Lung (tissue), 12 donors: ENCODE results near the gene RGS19. TPM values are rescaled to one million over a fixed set of nuclear protein-coding genes. Genes with fewer than 3 reads are reported as not detected.

Experiments used
- ATAC-seq: fragments of 200-7000 bp; cut with Tn5 transposase; one replicate; pipeline ENCODE4 v1.9.1; 2020; ENCODE audit warnings: moderate number of reproducible peaks; ENCODE audit not compliant: insufficient read depth, low FRiP score
- DNase-seq, 3 donors: peaks; one replicate each; pipeline ENCODE4 v3.0.0-alpha.2; 2013 to 2017
- H3K27ac ChIP-seq, 2 donors: one replicate each; pipeline ENCODE4 v1.5.1; 2013; ENCODE audit warnings: mild to moderate bottlenecking in 2 of 2, moderate library complexity in 2 of 2, control low read depth in 1 of 2, inconsistent platforms in 1 of 2, low read depth in 1 of 2, low read length in 1 of 2
- H3K27me3 ChIP-seq, 3 donors: one replicate each; pipeline ENCODE4 v1.5.1; 2013; ENCODE audit warnings: low read length in 2 of 3; ENCODE audit not compliant: control insufficient read depth in 3 of 3, insufficient read depth in 3 of 3
- H3K36me3 ChIP-seq, 4 donors: one replicate each; pipeline ENCODE4 v1.5.1; 2013; ENCODE audit warnings: low read length in 4 of 4, mild to moderate bottlenecking in 1 of 4, moderate library complexity in 1 of 4; ENCODE audit not compliant: control insufficient read depth in 4 of 4, insufficient read depth in 4 of 4
- H3K4me1 ChIP-seq, 5 donors: one replicate each; pipeline ENCODE4 v1.5.1; 2013; ENCODE audit warnings: low read length in 5 of 5, mild to moderate bottlenecking in 2 of 5, moderate library complexity in 1 of 5; ENCODE audit not compliant: control insufficient read depth in 5 of 5, insufficient read depth in 5 of 5
- H3K4me3 ChIP-seq: one replicate; pipeline ENCODE4 v1.5.1; 2013; ENCODE audit warnings: mild to moderate bottlenecking, control low read depth, moderate library complexity
- H3K9ac ChIP-seq, 2 donors: one replicate each; pipeline ENCODE4 v1.5.1; 2013; ENCODE audit warnings: low read length in 2 of 2, control low read depth in 1 of 2; ENCODE audit not compliant: insufficient read depth in 1 of 2
- H3K9me3 ChIP-seq, 4 donors: one replicate each; pipeline ENCODE4 v1.5.1; 2013; ENCODE audit warnings: low read length in 3 of 4, mild to moderate bottlenecking in 1 of 4, moderate library complexity in 1 of 4; ENCODE audit not compliant: control insufficient read depth in 4 of 4, insufficient read depth in 3 of 4
- WGBS, 2 donors: extraction: QIAGEN DNeasy Blood & Tissue Kit; methylation state at CpG; one replicate each; pipeline ENCODE4 v1.1.7; 2013; 5-methylcytosine and 5-hydroxymethylcytosine counted together
- polyA plus RNA-seq, 2 donors: library from polyadenylated mRNA; stranded (reverse); fragments of 200-250 nt; gene quantifications; one replicate each; pipeline ENCODE4 v1.2.1, GENCODE V29; 2013
- total RNA-seq, 2 donors: library from RNA; depleted of rRNA in 1 of 2; stranded (reverse); fragments of >200 nt in 1 of 2; gene quantifications; one replicate each; pipeline ENCODE4 v1.2.1, GENCODE V29; 2014 to 2021
- TF ChIP-seq, protein P1 (sequence below): IDR thresholded peaks from 2 replicates; pipeline ENCODE4 v1.5.1; 2012; ENCODE audit warnings: mild to moderate bottlenecking; ENCODE audit errors: control extremely low read depth, extremely low read depth
- donor health status: control.
- donor health status: control.
- donor health status: Bipolar disorder and iron deficiency.
- donor health status: healthy.
- donor health status: DM: yes; HTN: yes; CAD: no.

The RGS19 gene
- total and polyA plus RNA-seq, 4 donors: 15.1 to 99.0 (median 35.1) TPM

DNA sequence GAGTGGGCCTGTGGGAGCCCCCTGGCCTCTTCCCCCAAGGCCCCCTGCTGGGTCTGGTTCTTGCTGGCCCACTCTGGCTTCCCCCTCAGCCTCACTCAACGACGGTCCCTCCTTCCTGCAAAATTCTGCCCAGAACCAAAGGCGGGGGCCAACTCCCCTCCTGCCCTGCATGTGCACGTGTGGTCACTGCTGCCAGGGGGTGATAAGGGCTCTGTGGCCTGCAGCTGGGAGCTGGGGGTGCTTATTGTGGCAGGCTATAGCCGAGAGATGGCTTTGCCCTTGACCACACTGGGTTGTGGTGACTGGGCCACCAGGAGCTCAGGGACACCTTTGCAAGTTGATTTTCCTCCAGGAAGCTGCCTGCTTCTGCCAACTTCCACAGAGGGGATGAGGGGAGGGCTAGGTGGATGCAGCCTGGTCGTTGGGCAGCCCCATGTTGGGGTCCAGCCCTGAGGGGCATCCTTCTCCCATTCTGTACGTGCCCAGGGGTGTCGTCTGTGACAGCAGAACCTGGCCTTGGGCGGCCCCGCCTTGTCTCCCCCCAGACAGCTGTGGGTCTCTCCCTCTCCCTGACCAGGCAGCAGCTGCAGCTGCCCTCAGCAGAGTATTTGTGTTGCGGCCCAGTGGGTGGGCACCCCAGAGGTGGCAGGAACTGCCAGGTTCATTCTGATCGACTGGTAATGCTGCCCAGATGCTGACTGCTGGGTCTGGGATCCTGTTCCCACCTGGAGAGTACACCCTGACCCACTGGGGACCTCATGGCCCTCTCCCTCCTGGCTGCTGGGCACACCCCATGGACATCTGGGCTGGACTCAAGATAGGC, 10.7 kb downstream of the RGS19 start:
- no peak for ATAC-seq
- Histone ChIP-seq H3K9me3 (no peaks in the 10 kb centered on the region), H3K4me3 (no peak overlapping the region), H3K27me3 (no peaks in the 10 kb centered on the region), H3K4me1 (peaks cover 4 to 14% (median 8%) of the 10 kb centered on the region in 5 donors), H3K9ac (no peak overlapping the region), H3K27ac (no peak overlapping the region), H3K36me3 (peaks cover 0 to 23% (median 11%) of the 10 kb centered on the region in 4 donors)
- TF ChIP-seq, protein P1, sequence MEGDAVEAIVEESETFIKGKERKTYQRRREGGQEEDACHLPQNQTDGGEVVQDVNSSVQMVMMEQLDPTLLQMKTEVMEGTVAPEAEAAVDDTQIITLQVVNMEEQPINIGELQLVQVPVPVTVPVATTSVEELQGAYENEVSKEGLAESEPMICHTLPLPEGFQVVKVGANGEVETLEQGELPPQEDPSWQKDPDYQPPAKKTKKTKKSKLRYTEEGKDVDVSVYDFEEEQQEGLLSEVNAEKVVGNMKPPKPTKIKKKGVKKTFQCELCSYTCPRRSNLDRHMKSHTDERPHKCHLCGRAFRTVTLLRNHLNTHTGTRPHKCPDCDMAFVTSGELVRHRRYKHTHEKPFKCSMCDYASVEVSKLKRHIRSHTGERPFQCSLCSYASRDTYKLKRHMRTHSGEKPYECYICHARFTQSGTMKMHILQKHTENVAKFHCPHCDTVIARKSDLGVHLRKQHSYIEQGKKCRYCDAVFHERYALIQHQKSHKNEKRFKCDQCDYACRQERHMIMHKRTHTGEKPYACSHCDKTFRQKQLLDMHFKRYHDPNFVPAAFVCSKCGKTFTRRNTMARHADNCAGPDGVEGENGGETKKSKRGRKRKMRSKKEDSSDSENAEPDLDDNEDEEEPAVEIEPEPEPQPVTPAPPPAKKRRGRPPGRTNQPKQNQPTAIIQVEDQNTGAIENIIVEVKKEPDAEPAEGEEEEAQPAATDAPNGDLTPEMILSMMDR: no peak
- WGBS, 2 donors: 62 to 78% methylated on average over 12 of the region's 12 CpGs
- DNase-seq: no peak

DNA sequence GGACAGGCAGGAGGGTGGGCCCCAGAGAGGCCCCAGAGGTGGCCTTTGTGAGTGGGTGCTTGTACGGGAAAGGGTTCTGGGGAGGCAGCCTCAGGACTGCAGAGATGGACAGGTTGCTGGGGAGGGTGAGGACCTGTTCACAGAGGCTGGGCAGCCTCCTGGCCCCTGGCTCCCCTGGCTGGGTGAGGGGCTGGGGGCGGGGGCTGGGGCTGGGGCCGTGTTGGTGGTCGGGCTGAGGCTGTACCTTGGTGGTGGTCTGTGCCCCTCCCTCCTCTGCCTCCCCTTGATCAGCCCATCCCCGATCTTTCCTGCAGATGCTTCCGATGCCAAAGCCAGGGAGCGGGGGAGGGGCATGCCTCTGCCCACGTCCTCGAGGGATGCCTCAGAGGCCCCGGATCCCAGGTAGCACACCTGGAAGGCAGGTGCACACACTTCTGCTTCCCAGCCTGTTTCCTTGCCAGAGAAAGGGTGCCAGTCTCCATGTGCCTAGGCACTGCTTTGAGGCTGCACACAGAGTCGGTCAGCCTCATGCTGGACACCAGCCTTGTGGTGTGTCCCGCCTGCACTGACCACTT, 11.5 kb downstream of the RGS19 start:
- DNase-seq: no peak

DNA sequence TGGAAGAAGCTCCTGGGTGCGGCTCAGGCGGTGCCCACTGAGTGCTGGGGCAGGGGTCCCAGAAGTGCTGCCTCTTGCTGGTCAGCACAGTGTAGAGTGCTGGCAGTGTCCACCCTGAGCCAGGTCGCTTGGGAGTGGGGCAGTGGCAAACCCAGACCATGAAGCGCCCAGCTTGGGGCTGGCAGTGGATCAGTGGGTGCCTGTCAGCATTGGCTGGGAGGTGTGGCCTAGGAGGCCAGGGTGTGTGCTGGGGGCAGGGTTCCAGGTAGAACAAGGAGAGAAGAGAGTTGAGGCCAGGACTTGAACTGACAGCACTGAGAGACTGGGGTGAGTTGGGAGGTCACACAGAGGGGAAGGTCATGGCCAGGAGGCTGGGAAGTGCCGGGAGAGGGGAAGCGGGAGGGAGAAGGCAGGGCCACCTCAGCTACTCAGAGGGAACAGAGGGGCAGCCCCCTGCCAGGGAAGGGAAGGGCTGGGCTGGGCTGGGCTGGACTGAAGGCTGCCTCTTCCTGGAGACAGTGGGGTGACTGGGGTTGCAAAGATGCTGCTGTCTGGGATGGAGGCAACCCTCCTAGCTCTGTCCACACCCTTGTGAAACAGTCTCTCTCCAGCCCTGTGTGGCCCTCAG, 12.2 kb downstream of the RGS19 start:
- Histone ChIP-seq H3K36me3 (peaks cover 0 to 14% (median 5%) of the 10 kb centered on the region in 4 donors), H3K9me3 (no peaks in the 10 kb centered on the region), H3K4me1 (peaks cover 7 to 19% (median 8%) of the 10 kb centered on the region in 5 donors), H3K27ac (no peak overlapping the region), H3K4me3 (no peak overlapping the region), H3K27me3 (no peaks in the 10 kb centered on the region), H3K9ac (no peak overlapping the region)
- no peak for DNase-seq
- TF ChIP-seq, protein P1: no peak
- 73 to 85% methylated on average over 6 of the region's 6 CpGs for WGBS, 2 donors
- ATAC-seq: no peak

More for the DNA sequence above, 11.5 kb downstream of the RGS19 start:
- Histone ChIP-seq H3K27me3 (no peaks in the 10 kb centered on the region), H3K9me3 (no peaks in the 10 kb centered on the region), H3K36me3 (peaks cover 0 to 21% (median 8%) of the 10 kb centered on the region in 4 donors), H3K4me3 (no peak overlapping the region), H3K4me1 (peaks cover 4 to 14% (median 8%) of the 10 kb centered on the region in 5 donors), H3K9ac (no peak overlapping the region), H3K27ac (no peak overlapping the region)
- ATAC-seq: no peak
- 69 to 72% methylated on average over 12 of the region's 12 CpGs for WGBS, 2 donors
- TF ChIP-seq, protein P1: no peak
